GM19043 (cell line): Measurements from ENCODE around the gene TENM3.
"Not testable (repeated sequence)": the region's sequence is repeated elsewhere in the genome, so short reads cannot be mapped to it uniquely, and the experiment has no call there.

Experiments used
- ATAC-seq: cut with Tn5 transposase; IDR thresholded peaks from one replicate; pipeline ENCODE4 v1.9.1; 2021; ENCODE audit warnings: low read depth; ENCODE audit not compliant: unreplicated experiment

The TENM3 gene

DNA sequence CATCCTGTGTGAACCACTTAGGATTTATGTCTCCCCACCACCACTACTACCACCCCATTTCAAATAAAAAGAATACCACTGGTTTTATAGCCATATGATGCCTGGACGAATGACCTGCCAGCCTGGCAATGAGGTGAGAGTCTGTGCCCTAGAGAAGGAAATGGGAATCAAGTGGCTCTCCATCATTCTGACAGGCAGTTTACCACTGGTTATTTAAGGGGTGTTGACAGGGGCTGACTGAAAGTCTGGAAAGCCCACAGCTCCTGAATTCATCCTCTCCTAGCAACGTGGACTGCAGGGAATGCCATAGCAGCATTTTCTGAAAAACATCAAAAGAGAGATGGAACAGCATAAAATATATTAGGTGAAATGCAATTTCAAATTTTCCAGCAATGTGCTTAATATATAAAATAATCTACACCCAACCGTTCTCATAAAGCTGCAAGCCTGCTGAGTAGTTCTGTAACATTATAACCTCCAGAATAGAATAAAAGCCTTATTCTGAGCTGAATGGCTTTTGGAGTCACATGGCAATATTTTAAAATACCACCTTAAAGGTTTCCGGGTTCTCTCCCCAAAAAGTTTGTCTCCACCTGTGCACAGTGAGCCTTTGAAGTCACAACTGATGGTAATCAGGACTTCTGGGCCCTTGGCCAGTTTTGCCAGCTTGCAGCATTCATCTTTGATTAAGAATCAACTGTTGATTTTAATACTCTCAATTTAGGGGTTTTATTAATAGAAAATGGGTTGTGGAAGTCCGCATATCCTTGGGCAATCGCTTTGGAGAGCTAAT is 552.4 kb downstream of the TENM3 start:
- ATAC-seq, result no peak

DNA sequence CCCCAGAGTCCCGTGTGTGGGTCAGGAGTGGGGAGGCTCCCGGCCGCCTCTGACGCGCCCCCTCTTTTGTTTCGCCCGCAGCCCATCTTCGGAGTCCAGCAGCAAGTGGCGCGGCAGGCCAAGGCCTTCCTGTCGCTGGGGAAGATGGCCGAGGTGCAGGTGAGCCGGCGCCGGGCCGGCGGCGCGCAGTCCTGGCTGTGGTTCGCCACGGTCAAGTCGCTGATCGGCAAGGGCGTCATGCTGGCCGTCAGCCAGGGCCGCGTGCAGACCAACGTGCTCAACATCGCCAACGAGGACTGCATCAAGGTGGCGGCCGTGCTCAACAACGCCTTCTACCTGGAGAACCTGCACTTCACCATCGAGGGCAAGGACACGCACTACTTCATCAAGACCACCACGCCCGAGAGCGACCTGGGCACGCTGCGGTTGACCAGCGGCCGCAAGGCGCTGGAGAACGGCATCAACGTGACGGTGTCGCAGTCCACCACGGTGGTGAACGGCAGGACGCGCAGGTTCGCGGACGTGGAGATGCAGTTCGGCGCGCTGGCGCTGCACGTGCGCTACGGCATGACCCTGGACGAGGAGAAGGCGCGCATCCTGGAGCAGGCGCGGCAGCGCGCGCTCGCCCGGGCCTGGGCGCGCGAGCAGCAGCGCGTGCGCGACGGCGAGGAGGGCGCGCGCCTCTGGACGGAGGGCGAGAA is 556.5 kb downstream of the TENM3 start:
- no peak for ATAC-seq

- no peak for ATAC-seq
Measured at GRCh38 chr4:182800216-182800515, 557.0 kb downstream of the TENM3 start.

DNA sequence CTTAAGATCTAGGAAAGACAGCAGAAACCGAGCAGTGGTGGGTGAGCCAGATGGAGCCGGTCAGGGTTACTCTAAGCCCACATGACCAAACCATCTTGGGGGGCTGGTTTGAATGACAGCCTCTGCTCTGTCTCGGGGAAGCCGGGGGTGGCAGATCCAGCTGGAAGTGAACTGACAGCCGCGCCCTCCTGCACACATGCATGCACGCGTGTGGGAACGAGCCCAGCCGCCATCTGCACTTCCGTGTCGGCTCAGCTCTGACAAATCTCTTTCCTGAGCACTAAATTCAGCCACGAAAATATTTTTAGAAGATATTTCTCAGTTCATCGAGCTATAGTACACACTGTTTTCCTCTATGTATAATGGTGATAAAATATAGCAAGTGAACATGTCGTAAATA is 558.4 kb downstream of the TENM3 start:
- no peak for ATAC-seq

- no peak for ATAC-seq
Measured at GRCh38 chr4:182802621-182803020, 559.4 kb downstream of the TENM3 start.

GRCh38 chr4:182803235-182803634 is 560.0 kb downstream of the TENM3 start:
- ATAC-seq, result no peak

GRCh38 chr4:182804131-182804530 is 560.9 kb downstream of the TENM3 start:
- ATAC-seq, result no peak

DNA sequence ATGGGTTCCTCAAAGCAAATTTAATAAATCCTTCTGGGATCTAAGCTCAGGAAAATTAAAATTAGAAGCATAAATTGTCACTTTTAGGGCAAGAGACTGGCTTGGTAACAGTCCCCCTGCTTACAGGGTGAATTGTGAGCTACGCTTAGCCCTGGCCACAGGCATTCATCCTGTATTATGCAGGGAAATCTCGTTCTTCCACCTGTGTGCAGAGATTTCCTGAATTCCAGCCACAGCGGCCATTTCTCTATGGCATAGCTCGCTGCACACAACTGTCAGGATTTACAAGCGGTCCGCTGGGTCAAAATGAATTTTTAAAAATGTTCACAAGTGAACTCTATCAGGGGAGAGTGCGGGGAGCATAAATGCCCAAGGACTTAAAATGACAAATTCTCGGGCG is 562.1 kb downstream of the TENM3 start:
- ATAC-seq, result no peak

- no peak for ATAC-seq
Measured at GRCh38 chr4:182805750-182806149, 562.5 kb downstream of the TENM3 start.

DNA sequence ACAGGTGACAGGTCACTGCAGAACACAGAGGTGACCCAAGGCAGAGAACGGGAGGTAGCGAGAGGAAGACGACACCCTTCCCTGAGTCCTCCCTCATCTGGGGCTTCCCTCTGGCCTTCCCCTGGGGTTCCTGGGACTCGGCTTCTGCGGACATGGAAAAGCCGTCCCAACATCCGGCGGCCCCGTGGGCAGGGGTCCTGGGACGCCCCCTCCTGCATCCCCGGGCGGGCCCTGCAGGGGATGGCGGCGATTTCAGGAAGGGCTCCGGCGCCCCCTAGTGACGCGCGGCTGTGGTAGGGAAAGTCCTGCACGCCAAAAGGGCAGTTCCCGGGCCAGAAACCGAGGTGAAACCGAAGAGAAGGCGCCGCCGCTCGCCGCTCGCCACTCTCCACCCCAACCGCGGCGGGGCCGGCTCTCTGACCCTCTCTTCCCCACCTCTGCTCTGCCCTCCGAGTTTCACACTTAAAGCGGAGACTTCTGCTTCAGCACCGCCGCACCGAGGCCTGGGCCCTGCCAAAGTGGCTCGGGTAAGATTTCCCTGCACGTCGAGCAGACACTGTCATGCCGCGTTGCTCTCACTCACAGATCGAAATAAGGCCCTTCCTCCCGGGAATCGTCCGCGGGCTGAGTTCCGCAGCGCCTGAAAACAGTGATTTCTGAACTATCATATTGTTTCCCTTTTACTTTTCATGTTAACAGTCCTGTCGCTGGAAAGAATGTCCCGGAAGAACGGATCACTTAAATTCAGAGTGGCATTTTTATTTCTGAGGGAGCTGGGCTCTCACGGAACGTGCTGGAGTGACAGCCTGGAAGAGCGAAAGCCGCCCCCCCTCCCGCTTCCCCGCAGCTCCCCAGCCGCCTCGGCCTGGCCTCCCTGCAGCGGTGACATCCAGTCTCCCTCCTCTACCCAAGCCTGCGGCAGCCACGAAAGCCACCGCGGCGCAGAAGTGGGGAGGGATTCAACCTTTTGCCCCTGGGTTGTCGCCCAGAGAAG is 563.4 kb downstream of the TENM3 start:
- peak; percentile 59 for ATAC-seq

GRCh38 chr4:182807346-182807745 is 564.1 kb downstream of the TENM3 start:
- no peak for ATAC-seq

- ATAC-seq, result no peak
Measured at GRCh38 chr4:182807767-182808548, 564.8 kb downstream of the TENM3 start.

DNA sequence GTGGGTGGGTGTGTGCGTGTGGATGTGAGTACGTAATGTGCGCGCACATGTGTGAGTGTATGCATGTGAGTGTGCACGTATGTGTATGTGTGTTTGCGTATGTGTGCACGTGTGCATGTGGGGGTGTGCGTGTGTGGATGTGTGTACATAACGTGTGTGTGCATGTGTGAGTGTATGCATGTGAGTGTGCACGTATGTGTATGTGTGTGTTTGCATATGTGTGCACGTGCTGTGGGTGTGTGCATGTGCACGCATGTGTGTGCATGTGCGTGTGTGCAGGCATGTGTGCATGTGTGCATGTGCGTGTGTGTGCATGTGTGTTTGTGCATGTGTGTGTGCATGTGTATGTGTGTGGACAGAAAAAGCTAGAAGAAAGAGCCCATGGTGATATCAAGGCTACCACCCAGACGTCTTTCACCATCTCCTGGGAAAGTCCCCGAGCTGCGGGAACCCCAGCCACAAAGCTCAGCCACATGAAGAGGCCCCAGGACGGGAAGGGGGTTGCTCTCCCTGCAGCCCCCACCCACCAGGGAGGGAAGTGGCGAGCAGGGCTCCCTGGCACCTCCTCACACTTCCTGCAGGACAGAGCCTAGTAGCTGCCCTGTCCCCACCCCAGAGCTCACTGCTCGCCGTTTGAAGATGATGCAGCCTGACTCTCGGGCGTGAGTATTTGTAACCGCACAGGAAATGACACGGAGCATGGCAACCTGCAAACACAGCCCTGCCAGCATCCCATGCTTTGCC is 565.6 kb downstream of the TENM3 start:
- peak; percentile 81 for ATAC-seq

- ATAC-seq, result peak; percentile 25
Measured at GRCh38 chr4:182809417-182810102, 566.4 kb downstream of the TENM3 start.

- no peak for ATAC-seq
Measured at GRCh38 chr4:182810103-182810615, 567.0 kb downstream of the TENM3 start.

DNA sequence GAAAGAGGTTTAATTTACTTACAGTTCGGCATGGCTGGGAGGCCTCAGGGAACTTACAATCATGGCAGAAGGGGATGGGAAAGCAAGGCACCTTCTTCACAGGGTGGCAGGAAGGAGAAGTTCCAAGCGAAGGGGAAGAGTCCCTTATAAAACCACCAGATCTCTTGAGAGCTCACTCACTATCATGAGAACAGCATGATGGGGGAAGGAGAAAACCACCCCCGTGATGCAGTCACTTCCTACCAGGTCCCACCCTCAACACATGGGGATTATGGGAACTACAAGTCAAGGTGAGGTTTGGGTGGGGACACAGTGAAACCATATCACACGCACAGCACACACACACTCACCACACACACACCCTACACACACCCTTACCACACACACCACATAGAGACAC is 569.7 kb downstream of the TENM3 start:
- ATAC-seq, result no peak

DNA sequence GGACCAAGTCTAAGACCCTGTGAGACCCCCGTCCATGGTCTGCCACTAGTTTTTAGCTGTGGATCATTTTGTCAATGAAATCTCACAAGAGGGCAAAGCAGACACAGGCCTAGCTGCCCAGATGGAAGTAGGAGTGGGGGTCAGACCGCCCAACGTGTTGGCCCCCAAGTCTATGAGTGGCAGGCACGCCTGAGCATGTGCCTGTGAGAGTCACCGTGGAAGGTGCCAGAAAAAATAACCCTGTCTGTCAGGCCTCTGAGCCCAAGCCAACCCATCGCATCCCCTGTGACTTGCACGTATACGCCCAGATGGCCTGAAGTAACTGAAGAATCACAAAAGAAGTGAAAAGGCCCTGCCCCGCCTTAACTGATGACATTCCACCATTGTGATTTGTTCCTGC is 570.9 kb downstream of the TENM3 start:
- not testable (repeated sequence) for ATAC-seq

- no peak for ATAC-seq
Measured at GRCh38 chr4:182818926-182819730, 575.9 kb downstream of the TENM3 start.
